Measurements from ENCODE around the gene UFD1. TPM values are rescaled to one million over a fixed set of nuclear protein-coding genes. Genes with fewer than 3 reads are reported as not detected.

Gene UFD1
- total RNA-seq, 1 donor from 2014 or later = 37.7 TPM

DNA sequence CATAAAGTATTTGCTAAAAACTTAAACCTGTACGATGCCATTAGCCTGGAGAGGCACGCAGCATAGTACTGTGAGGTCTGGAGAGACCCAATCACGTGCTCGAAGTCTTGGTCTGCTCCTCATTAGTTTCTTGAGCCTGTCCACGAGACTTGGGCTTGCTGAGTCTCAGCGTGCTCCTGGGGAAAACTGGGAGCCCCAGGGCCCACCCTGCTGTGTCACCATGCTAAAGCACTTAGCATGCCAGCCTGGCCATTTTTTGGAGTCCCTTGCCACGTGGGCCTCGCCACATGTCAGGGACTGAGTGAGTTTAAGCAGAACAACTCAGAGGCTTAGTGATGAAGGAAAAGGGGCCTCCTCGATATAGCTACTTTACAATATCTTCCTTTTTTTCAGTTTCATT lies 3.3 kb upstream of the UFD1 start:
- Histone ChIP-seq H3K79me2 (ENCODE audit: low read depth) (peaks cover 34% of the 10 kb centered on the region), H3K36me3 (peaks cover 4% of the 10 kb centered on the region), H2AFZ (replicated peaks) (no peak overlapping the region), H3K9ac (no peak overlapping the region), H3K9me3 (ENCODE audit: low read depth) (no peaks in the 10 kb centered on the region), H3K4me1 (peaks cover 16% of the 10 kb centered on the region), H3K27ac (no peak overlapping the region), H3K4me2 (no peak overlapping the region), H4K20me1 (ENCODE audit: low read depth) (peaks cover 18% of the 10 kb centered on the region), H3K27me3 (no peaks in the 10 kb centered on the region), H3F3A (ENCODE audit: low read depth) (no peaks in the 10 kb centered on the region), H3K4me3 (no peak overlapping the region)
- Mint-ChIP-seq H3K36me3 (peaks cover 10% of the 10 kb centered on the region), H3K9me3 (no peaks in the 10 kb centered on the region), H3K4me1 (peaks cover 18% of the 10 kb centered on the region), H3K27ac (no peak overlapping the region), H3K4me3 (no peak overlapping the region), H3K27me3 (ENCODE audit: insufficient read depth, low read depth) (peaks cover 4% of the 10 kb centered on the region)
- TF ChIP-seq EZH2phosphoT487 (IDR thresholded peaks at IDR 0.05) (no peak), EZH2 (IDR thresholded peaks at IDR 0.05) (no peak)
- TF ChIP-seq, protein P1, sequence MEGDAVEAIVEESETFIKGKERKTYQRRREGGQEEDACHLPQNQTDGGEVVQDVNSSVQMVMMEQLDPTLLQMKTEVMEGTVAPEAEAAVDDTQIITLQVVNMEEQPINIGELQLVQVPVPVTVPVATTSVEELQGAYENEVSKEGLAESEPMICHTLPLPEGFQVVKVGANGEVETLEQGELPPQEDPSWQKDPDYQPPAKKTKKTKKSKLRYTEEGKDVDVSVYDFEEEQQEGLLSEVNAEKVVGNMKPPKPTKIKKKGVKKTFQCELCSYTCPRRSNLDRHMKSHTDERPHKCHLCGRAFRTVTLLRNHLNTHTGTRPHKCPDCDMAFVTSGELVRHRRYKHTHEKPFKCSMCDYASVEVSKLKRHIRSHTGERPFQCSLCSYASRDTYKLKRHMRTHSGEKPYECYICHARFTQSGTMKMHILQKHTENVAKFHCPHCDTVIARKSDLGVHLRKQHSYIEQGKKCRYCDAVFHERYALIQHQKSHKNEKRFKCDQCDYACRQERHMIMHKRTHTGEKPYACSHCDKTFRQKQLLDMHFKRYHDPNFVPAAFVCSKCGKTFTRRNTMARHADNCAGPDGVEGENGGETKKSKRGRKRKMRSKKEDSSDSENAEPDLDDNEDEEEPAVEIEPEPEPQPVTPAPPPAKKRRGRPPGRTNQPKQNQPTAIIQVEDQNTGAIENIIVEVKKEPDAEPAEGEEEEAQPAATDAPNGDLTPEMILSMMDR (IDR thresholded peaks at IDR 0.05) = no peak
- no peak for DNase-seq (ENCODE audit: low spot score)

DNA sequence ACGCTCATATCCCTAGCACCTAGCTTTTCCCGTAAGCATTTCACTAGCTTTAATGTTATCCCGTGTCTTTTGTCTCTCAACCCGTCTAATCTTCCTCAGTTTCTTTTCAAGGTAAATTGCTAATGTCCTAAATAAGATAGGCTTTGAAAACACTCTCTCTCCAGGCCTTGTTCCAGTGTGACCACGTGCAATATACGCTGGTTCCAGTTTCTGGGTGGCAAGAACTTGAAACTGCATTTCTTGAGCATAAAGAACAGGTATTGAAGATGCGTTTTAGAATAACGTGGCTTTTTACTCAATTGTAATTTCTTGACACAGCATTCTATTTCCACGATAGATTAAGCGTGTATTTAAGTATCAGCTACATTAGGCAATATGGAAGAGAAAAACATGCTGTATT lies 1.8 kb upstream of the UFD1 start:
- H3K27me3 Mint-ChIP-seq (ENCODE audit: insufficient read depth, low read depth) = peaks cover 4% of the 10 kb centered on the region
- peak overlapping the region; percentile 91 for H3K4me2 ChIP-seq
- no peaks in the 10 kb centered on the region for H3K27me3 ChIP-seq
- no peaks in the 10 kb centered on the region for H3K9me3 Mint-ChIP-seq
- peaks cover 31% of the 10 kb centered on the region for H4K20me1 ChIP-seq (ENCODE audit: low read depth)
- no peaks in the 10 kb centered on the region for H3F3A ChIP-seq (ENCODE audit: low read depth)
- no peaks in the 10 kb centered on the region for H3K9me3 ChIP-seq (ENCODE audit: low read depth)
- H3K4me1 ChIP-seq = peaks cover 17% of the 10 kb centered on the region
- peaks cover 25% of the 10 kb centered on the region for H3K4me1 Mint-ChIP-seq
- DNase-seq (ENCODE audit: low spot score) = no peak
- peak overlapping the region; percentile 77 for H3K4me3 ChIP-seq
- H3K27ac ChIP-seq = no peak overlapping the region
- no peaks in the 10 kb centered on the region for H3K36me3 ChIP-seq
- TF ChIP-seq, protein P1 (IDR thresholded peaks at IDR 0.05) = no peak
- no peak for TF ChIP-seq EZH2 (IDR thresholded peaks at IDR 0.05)
- no peak for TF ChIP-seq EZH2phosphoT487 (IDR thresholded peaks at IDR 0.05)
- H3K9ac ChIP-seq = peak overlapping the region; percentile 82
- peaks cover 6% of the 10 kb centered on the region for H3K36me3 Mint-ChIP-seq
- peaks cover 49% of the 10 kb centered on the region for H3K79me2 ChIP-seq (ENCODE audit: low read depth)
- H2AFZ ChIP-seq (replicated peaks) = no peak overlapping the region
- no peak overlapping the region for H3K27ac Mint-ChIP-seq
- H3K4me3 Mint-ChIP-seq = peak overlapping the region; percentile 99

DNA sequence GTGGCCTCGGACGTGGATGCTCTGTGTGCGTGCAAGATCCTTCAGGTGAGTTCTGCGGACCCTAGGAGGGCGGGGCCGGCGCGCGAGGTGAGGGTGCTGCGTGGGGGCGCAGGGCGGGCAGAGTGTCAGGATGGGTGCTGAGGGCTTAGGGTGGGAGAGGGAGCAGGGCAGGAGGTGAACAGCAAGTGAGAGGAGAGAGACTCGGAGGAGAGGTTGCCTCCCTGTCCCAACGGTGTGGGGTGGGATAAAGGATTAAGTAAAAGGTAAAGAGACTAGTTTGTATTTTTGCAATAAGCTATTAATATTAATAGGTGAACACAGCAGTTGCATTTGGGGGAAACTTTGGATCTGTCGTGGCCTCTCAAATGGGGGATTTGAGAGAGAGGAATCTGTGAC lies 1.2 kb upstream of the UFD1 start:
- Mint-ChIP-seq H3K27ac (no peak overlapping the region), H3K36me3 (peaks cover 8% of the 10 kb centered on the region), H3K4me1 (peaks cover 25% of the 10 kb centered on the region), H3K27me3 (ENCODE audit: insufficient read depth, low read depth) (peaks cover 4% of the 10 kb centered on the region), H3K4me3 (peak overlapping the region; percentile 99), H3K9me3 (no peaks in the 10 kb centered on the region)
- H2AFZ ChIP-seq (replicated peaks) = peak overlapping the region; percentile 82
- H3K9me3 ChIP-seq (ENCODE audit: low read depth) = no peaks in the 10 kb centered on the region
- peaks cover 33% of the 10 kb centered on the region for H4K20me1 ChIP-seq (ENCODE audit: low read depth)
- DNase-seq (ENCODE audit: low spot score) = no peak
- peak overlapping the region; percentile 91 for H3K4me2 ChIP-seq
- no peaks in the 10 kb centered on the region for H3F3A ChIP-seq (ENCODE audit: low read depth)
- TF ChIP-seq EZH2 (IDR thresholded peaks at IDR 0.05) (no peak), EZH2phosphoT487 (IDR thresholded peaks at IDR 0.05) (no peak)
- TF ChIP-seq, protein P1 (IDR thresholded peaks at IDR 0.05) = no peak
- H3K4me3 ChIP-seq = peak overlapping the region; percentile 77
- H3K79me2 ChIP-seq (ENCODE audit: low read depth) = peaks cover 55% of the 10 kb centered on the region
- no peak overlapping the region for H3K27ac ChIP-seq
- no peaks in the 10 kb centered on the region for H3K27me3 ChIP-seq
- H3K9ac ChIP-seq = peak overlapping the region; percentile 82
- H3K4me1 ChIP-seq = peaks cover 17% of the 10 kb centered on the region
- H3K36me3 ChIP-seq = no peaks in the 10 kb centered on the region
